Activated CD8-positive, alpha-beta memory T cell treated with anti-CD3 and anti-CD28 coated beads, Interleukin-2, amount 50 U/mL, for 24 hours (primary cell): ENCODE measurements around the gene COL4A1.
"Not testable (repeated sequence)": the region's sequence is repeated elsewhere in the genome, so short reads cannot be mapped to it uniquely, and the experiment has no call there.

ENCODE experiments used
- DNase-seq: peaks from one replicate; pipeline ENCODE4 v3.0.0-alpha.2; 2020; ENCODE audit errors: extremely low read depth

COL4A1 gene

DNA sequence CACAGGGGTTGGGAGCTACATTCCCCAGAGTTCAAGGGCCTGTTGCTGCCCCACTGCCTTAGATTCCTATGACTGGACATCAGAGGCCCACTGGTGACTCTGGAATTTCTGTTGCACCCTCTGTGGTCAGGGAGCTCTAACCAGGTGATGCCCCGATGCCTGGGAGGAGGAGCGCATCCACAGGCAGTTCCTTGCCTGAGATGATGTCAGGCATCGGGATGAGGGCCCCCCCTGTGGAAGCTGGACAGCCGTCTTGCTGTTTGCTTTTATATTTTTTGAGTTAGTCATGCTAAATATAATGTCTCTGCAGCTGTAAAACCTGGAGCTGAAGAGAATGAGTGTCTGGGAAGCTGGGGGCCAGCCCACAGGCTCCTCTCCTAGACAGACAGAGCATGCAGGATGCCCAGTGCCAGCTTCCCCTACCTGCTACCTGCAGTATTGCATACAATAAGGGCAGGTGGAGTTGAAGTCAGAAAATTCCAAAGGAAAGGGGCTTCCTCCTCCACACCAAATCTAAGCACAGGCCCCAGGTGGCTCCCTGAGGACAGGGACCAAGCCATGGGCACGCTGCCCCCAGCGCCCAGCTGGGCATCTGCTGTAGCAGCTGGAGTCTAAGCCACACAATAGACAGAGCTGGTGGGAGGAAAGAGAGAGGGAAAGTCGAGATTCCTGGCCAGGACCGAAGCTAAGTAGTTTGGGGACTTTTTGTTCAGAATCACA, 16.4 kb upstream of the COL4A1 start:
- DNase-seq, result no peak

DNA sequence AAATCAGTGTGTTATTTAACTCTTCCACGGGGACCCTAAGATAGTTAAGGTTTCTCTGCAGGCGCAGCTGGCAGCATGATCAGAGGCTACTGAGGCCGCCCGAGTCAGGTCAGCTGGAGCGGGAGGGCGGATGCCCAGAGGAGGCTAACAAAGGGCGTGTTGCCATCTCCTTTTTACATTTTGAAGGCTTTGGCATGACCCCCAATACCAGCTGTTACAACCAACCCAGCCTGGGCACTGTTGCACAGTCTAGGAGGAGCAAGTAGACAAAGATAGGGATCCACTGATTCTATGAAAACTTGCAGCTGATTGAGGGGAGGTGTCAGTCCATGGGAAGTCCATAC, 15.8 kb upstream of the COL4A1 start:
- DNase-seq, result no peak

DNA sequence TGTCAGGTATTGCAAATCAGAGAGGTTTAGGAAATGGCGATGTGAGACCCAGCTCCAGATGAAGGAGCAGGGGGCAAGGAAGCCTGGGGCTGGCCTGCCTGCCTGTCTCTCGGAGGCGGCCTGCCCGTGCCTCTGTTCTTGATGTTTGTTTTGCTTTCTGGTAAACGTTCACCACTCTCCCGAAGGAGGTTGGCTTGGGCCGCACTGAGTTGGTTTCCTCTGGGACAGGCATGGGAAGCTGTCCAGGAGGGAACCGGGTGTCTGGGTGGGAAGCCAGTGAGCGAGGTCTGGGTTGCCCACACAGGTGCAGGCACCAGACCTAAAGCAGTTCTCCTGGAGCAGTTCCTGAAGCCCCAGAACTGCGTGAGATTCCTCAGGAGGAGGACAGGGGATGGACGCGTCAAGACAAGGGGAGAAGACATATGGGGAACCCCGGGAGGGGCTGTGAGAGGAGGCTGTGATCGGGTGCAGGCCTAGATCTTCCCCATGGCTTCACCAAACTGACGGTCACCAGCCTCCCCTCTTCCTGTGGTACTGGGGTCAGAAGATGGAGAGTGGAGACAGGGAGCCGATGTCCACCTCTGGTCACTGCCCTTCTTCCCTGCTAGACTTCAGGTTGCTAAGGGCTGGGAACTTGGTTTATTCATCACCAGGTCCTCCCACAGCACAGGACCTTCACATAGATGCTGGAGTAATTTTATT, 15.3 kb upstream of the COL4A1 start:
- no peak for DNase-seq

DNA sequence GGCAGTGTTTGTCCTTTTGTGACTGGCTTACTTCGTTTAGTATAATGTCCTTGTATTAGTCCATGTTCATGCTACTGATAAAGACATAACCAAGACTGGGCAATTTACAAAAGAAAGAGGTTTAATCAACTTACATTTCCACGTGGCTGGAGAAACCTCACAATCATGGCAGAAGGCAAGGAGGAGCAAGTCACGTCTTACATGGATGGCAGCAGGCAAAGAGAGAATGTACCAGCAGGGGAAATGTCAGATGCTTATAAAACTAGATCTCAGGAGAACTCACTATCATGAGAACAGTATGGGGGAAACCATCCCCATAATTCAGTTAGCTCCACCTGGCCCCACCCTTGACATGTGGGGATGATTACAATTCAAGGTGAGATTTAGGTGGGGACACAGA, 14.6 kb upstream of the COL4A1 start:
- not testable (repeated sequence) for DNase-seq

DNA sequence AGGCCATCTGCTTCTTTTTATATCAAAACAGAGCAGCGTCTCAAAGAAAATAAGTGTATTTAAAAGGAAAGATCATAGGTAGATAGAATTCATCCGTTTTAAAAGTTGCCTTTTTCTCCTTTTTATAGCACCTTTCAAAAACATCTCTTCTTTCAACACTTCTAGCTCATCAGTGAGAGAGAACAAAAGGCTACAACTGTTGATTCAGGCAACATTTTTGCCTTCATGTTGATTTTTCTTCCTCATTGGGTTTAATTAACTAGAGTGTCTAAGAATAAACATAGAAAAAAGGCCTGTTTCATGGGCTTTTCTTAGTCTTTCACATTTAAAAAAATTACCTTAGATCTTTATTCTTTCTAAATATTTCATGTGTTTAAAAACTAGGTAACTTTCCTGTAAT, 13.7 kb upstream of the COL4A1 start:
- no peak for DNase-seq

DNA sequence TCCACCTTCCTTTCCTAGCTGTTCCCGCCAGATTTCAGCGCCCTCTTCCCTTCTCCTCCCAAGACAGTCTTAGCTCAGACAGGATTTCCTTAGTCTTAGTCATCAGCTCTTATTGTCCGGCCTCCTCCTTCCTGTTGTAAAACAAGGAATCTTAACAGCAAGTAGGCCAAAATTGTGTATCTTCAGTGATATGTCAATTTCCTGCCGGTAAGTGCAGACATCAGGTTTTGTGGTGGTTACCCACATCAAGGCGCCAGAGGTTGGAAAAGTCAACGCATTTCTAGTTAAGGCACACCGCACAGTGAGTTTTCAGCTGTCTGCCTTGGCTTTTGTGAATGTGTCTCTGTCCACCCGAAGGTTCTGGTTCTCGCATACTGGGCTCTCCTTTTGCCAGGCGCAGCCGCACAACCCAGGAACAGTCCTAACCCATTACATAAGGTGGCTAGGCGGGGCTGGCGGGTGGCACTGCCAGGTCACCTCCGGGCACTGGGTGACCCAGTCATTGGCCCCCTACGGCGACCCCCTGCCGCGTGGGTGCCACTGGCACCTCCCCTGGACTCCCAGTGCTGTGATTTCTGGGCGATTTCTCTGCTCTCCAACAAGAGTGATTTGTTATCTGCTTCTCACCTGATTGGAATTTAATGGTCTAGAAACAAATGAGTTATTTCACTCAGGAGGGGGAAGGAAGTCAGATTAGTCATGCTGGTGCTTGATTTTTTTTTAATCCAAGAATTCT, 13.0 kb upstream of the COL4A1 start:
- DNase-seq, result no peak

DNA sequence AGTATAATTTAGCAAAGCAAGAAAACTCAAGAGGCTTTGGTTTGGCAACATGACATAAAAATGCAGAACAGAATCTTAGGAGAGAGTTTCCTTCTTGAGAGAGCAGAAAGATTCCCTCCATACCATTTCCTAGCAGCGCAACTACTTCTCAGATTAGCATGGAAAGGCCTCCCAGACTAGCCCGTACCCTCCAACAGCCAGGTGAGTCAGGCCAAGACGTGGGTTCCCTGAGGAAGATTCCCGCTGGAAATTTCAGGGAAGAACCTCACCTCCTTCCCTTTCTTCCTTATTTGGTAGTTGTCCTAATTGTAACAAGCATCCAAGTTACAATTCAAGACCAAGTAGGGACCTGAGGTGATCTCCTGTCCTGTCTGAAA, 12.4 kb upstream of the COL4A1 start:
- no peak for DNase-seq

DNA sequence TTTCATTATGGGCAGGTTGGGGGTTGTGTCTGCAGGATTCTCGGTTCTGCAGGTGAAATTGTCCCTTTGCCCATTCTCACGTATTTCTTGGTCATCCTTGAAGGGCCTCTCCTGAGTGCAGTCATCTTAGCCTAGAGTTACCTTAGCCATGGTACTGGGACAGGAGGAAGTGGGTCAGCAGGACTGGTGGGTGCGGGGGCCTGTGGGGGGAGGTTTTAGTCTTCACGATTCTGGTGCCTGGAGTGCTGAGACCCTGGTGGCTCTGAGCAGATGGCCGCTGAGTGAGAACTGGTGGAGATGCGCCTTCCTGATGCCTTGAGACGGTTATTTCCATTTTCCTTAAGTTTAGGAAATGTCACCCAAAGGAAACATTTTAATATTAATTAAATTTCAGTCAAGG, 12.0 kb upstream of the COL4A1 start:
- no peak for DNase-seq

DNA sequence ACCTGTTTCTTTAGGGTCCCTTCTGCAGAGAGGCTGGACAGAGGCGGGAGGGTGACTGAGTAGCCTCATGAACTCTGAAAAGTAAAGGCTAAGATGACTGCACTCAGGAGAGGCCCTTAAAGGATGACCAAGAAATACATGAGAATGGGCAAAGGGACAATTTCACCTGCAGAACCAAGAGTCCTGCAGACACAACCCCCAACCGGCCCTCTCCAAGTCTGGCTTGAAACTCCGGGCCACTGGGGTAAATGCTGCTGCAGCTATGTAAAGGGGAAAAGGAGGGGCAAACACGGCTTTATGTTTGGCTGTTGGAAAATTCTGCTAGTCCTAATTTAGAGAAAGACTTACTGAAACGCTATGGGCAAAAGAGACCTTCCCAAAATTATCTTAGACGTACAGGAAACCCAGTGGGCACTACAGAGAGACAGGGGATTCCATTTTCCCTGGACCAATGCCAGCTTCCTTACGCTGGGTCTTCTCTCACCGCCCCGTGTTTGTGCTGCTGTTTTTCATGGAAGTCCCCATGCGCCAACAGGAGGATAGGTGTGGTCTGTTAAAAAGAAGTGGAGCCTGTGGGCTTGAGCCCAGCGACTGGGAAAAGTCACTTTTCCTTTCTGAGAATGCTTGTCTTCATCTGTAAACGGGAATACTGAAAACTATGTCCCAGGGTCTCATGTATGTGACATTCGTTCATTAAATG, 10.7 kb upstream of the COL4A1 start:
- no peak for DNase-seq

DNA sequence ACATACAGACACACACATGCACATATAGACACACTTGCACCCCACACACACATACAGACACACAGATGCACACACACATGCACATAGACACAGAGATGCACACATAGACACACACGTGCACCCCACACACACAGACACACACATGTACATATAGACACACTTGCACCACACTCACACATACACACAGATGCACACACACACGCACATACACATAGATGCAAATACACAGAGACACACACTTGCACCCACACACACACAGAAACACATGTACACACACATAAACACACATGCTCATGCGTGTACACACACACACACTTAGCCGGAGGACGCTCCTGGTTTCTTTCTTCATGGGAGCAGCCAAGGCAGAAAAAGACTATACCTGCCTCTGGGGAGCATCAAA, 10.1 kb upstream of the COL4A1 start:
- no peak for DNase-seq

DNA sequence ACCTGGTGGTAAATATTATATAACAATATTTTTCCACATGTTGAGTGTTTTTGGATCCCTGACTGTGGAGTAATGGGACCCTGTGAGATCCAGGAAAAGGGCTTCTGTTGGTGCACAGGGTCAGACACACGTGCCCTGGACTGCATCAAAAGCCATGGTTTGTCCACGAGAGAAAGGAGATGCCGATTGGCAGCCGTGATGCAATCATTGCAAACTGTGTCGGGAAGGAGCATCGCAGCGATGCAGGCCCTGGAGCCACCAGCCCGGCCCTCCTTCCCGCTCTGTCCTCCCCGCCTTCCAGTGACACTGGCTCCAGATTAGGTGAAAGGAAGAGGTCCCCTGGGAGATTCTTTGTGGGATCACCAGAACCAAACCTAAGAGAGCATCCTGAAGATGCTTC, 9.2 kb upstream of the COL4A1 start:
- DNase-seq, result no peak

DNA sequence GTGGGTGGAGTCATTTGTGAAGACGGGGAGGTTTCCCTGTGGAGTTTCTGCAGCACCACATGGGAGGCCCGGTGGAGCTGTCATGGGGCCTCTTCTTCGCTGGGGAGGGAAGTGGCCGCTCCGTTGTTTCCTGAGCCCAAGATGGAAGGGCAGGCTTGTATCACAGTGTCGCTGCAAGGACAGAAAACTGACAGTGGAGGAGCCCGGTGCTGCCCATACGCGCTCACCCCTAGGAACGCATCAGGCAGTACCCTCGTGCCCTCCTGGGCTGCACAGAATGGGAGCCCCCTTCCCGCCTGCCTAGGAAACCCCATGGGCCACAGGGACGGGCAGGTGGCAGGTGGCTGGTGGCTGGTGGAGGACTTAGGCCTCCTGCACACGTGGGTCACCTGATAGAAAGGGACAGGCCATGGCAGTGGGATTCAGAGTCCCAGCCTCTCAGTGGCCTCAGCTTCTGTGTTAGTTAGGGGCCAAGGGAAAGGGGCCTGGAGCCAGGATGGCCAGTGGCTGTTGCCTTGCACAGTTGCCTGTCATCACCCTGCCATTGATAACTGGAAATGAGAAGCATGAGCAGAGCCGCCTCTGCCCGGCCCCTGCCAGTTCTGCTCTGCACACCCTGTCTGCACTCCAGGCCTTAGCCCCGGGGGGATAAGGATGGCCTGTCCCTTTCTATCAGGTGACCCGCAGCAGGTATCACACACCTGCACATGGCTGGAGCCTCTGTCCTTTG, 7.7 kb upstream of the COL4A1 start:
- DNase-seq, result no peak

DNA sequence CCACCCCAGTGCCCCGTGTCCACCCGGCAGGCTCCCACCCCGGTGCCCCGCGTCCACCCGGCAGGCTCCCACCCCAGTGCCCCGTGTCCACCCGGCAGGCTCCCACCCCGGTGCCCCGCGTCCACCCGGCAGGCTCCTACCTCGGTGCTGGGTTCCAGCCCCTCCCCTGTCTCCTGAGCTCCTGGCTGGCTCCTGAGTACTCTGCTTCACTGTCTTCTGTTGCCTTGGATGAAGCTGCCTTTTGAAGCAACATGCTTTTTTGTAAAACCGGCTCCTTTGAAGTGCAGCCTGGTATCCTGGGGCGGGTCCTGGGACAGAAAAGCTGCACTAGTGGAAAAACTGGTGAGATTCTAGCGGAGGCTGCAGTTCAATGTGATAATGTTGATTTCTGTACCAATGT, 6.8 kb upstream of the COL4A1 start:
- not testable (repeated sequence) for DNase-seq

DNA sequence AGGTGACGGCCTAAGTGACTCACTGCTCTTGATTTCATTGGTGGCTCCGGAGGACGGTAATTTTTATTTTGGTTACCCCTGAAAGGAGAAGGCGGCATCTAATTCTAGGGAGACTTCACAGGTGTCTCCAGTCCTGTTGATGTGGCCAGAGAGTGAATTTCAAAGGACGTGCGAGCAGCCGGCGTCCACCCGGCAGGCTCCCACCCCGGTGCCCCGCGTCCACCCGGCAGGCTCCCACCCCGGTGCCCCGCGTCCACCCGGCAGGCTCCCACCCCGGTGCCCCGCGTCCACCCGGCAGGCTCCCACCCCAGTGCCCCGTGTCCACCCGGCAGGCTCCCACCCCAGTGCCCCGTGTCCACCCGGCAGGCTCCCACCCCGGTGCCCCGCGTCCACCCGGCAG, 6.3 kb upstream of the COL4A1 start:
- not testable (repeated sequence) for DNase-seq

DNA sequence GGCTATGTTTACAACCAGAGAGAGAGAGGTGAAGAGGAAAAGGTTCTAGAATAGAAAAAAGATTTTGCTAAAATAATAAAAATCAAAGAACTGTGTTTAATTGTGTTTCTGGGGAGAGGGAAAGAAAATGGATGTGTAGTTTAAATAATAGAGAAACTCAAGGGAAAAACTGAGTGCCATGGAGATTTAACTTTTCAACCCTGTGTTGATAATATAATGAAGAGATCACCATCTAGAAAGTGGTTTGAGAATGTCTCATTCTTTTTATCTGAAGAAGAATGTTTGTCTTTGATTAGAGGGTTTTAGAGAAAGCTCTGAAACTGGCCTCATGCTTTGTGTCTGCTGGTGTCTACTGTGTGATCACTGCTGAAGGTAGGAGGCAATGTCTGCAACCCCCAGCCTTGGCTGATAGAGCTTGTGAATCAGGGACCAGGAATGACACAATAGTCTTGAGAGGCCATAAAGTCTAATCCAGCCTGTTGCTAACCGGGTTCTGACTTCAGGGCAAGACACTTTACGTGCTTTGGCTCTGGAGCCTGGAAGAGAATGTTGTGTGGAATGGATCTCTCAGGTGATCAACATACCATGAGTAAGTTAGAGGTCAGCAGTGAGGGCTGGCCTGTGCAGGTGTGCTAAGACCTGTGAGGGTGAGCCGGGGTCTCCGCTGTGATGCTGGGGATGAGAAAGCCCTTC, 5.5 kb upstream of the COL4A1 start:
- DNase-seq, result no peak

DNA sequence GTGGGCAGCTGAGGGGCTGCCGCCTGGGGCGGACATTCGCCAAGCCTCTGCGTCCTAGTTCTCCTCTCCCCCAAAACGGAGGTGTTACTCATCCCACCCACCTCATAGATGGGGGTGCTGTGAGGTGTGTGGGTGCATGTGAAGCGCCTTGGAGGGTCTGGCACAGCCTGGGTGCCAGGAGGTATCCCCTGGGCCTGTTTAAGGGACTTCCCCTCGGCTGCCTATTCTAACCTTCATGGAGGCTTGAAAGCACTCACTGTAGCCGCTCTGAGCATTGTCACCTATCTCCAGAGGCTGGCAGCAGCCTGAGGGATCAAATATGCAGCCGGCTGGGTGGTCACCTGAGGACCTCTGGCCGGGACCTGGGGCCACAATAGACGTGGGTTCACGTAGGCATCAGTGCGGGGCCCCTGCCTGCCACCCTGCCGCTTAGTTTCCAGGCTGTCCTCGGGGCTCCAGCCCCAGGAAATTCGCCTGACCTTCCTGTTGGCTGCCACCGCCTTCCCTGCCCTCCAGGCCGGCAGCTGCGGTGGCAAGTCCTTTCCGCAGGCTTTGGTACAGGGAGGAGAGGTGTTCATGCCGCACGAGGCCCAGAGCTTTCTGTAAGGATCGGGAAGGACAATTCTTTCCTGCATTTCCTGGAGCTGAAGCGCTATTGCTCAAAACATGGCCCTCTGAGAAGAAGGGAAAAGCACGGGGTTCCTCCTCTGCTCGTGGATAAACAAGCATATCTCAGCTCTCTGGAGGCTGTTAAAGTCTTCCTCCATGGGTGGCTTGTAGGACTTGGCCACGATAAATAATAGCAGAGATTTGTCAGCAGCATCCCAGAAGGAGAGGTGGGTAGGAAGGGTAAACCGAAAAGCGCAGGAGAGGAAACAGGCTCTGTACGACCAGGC, 4.7 kb upstream of the COL4A1 start:
- DNase-seq, result no peak

DNA sequence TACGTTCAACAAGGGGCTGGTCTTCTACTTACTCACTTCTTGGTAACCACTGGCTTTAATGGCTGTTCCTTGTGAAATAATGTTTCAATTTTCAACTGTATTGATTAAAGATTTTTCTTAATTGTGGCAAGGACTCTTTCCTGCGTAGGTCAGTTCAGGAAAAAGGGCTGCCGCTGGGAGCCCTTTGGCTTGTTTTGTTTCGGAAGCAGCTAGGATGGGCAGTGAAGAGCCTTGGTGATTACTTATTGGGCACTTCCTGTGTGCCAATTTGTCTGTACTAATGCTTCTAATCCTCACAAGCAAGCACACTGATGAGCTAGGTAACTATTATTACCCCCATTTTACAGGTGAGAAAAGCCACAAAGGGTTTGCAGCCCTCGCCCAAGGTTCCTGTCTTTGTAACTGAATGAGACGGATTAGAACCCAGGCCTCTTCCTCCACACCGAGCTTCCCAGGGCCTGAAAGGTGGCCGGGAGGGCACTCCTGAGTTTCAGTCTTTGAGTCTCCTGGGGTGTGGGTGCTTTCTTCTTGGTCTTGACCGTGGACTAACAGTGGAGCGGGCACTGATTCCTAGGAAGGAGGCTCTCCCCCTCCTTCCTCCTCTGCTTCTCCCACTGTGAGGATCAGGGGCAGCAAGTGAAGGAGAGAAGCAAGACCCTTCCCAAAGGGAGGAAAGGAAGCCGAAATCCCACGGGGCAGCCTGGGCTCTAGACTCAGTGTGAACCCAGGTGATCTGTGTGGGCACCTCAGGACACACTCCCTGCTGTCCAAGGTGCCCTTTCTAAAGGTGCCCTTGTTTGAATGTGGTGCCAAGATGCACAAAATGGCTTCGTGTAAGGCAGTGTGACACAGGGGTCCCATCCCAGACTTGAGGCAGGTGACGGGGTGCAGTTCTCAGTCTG, 3.8 kb upstream of the COL4A1 start:
- no peak for DNase-seq

DNA sequence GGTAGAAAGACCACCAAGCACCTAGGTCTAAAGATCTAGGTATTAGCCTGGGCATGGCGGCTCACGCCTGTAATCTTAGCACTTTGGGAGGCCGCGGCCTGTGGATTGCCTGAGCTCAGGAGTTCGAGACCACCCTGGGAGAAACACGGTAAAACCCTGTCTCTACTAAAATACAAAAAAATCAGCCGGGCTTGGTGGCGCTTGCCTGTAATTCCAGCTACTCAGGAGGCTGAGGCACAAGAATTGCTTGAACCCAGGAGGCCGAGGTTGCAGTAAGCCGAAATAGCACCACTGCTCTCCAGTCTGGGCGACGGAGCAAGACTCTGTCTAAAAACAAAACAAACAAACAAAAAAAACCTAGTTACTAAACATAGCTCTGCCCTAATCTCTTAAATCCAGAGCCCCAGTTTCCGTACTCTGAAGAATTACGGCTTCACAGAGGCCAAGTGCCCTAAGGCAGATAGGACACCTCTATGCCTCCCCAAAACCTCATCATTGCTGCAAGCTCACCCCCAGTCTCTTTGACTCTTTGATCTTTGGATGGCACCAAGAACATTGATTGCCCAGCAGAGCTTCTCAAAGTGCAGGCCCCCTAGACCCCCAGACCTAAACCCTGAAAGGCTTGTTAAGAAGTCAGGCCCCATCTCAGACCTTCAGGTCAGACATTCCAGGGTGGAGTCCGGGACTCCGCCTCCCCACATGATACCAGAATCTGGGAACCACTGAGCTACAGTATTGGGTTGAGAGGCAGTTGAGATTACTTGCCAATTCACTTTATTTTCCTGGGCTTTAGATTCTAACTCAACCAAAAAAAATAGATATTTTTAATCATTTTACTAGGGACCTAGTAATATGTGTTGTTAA, 2.9 kb upstream of the COL4A1 start:
- DNase-seq, result no peak
